ENCODE results near the gene CDK1. TPM values are rescaled to one million over a fixed set of nuclear protein-coding genes. Genes with fewer than 3 reads are reported as not detected.

The CDK1 gene
- total RNA-seq, 2 experiments from 2014 or later = 121 to 125 TPM

DNA sequence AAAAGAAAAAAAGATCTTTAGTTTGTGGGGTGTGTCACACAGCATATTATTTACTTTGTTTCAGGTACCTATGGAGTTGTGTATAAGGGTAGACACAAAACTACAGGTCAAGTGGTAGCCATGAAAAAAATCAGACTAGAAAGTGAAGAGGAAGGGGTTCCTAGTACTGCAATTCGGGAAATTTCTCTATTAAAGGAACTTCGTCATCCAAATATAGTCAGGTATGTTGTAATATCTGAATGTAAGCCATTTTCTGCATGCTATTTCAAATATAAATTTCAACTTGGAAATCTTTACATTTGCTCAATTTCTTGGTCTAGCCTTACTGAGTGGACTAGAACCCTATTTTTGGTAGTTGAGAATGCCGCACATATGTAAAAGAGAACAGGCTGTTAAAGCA is 6.4 kb downstream of the CDK1 start:
- DNase-seq = no peak
- H3K36me3 Mint-ChIP-seq (ENCODE audit: low read depth) = peaks cover 81% of the 10 kb centered on the region
- H3K4me1 Mint-ChIP-seq = peaks cover 83% of the 10 kb centered on the region
- POLR2A ChIA-PET = no interaction called here
- CTCF ChIA-PET = interaction anchor here (1.0 kb wide), 1 partner anchor 340 kb away, joined by 4 read pairs; no protein-coding TSS in a partner anchor
- no peaks in the 10 kb centered on the region for H3K9me3 Mint-ChIP-seq
- H3K27me3 Mint-ChIP-seq = no peaks in the 10 kb centered on the region
- no peak overlapping the region for H3K27ac Mint-ChIP-seq
- H3K4me3 Mint-ChIP-seq = no peak overlapping the region

- ChIA-PET CTCF (no interaction called here), POLR2A (interaction anchor here (3.7 kb wide), 1 partner anchor 9 kb away, joined by 16 read pairs; the partner anchor contains the start of gene CDK1)
- no peaks in the 10 kb centered on the region for H3K9me3 Mint-ChIP-seq
- no peak for DNase-seq
- no peak overlapping the region for H3K27ac Mint-ChIP-seq
- H3K27me3 Mint-ChIP-seq = no peaks in the 10 kb centered on the region
- no peak overlapping the region for H3K4me3 Mint-ChIP-seq
- peaks cover 74% of the 10 kb centered on the region for H3K4me1 Mint-ChIP-seq
- peaks cover 93% of the 10 kb centered on the region for H3K36me3 Mint-ChIP-seq (ENCODE audit: low read depth)
Observed at GRCh38 chr10:60788544-60788943, 10.3 kb downstream of the CDK1 start.

DNA sequence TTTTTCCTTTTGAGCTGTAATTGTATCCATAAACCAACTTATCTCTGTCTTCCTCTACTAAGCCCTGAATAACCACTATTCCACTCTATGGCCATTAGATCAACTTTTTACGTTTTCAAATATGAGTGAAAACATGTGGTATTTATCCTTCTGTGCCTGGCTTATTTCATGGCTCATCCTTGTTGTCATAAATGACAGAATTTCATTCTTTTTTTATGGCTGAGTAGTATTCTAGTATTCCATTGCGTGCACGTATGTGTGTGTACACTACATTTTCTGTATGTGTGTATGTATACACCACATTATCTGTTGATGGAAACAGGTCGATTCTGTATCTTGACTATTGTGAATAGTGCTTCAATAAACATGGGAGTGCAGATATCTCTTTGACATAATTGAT is 11.1 kb downstream of the CDK1 start:
- H3K27ac Mint-ChIP-seq = no peak overlapping the region
- H3K4me3 Mint-ChIP-seq = no peak overlapping the region
- no peak for DNase-seq
- no peaks in the 10 kb centered on the region for H3K9me3 Mint-ChIP-seq
- peaks cover 66% of the 10 kb centered on the region for H3K4me1 Mint-ChIP-seq
- peaks cover 91% of the 10 kb centered on the region for H3K36me3 Mint-ChIP-seq (ENCODE audit: low read depth)
- ChIA-PET CTCF (no interaction called here), POLR2A (interaction anchor here (3.7 kb wide), 1 partner anchor 10 kb away, joined by 16 read pairs; the partner anchor contains the start of gene CDK1)
- no peaks in the 10 kb centered on the region for H3K27me3 Mint-ChIP-seq

GRCh38 chr10:60794953-60795352 is 16.7 kb downstream of the CDK1 start:
- DNase-seq = no peak
- POLR2A ChIA-PET = interaction anchor here (3.2 kb wide), 1 partner anchor 16 kb away, joined by 14 read pairs; the partner anchor contains the start of gene CDK1
- Mint-ChIP-seq H3K9me3 (no peaks in the 10 kb centered on the region), H3K4me3 (no peak overlapping the region), H3K27ac (no peak overlapping the region), H3K4me1 (peaks cover 24% of the 10 kb centered on the region), H3K36me3 (ENCODE audit: low read depth) (peaks cover 75% of the 10 kb centered on the region), H3K27me3 (no peaks in the 10 kb centered on the region)
- CTCF ChIA-PET = interaction anchor here (1.4 kb wide), 1 partner anchor 22 kb away, joined by 4 read pairs; no protein-coding TSS in a partner anchor

DNA sequence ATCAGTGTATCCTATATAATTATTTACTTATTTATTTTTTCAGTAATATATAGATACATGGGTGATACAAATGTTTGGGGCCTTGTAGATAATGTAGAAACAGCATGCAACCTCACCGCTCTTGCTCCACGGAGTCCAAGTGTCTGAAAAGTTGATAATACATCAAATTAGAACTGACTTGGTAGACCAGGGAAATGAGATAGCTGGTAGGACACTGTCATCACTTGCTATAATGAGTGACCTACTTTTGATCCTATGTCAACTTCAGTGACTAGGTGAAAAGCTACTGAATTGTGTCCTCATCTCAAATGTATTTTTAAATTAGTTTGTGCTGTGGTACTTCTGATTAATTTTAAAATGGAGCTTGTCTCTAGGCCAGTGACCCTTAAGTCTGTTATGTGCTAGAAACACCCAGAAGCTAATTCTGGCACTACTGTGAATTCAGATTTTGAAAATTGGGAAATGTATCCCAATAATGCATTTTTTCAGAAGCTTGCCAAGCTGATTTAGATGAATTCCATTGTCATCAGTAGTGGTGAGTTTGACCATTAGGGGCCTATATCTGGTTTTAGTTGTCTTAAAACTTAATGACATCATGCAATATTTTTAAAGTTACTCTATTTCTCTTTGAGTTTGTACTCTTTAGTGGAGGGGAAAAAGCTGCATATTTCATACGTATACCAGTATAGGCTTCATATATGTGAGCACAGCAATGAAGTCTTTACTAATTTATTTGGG is 17.4 kb downstream of the CDK1 start:
- peaks cover 69% of the 10 kb centered on the region for H3K36me3 Mint-ChIP-seq (ENCODE audit: low read depth)
- no peaks in the 10 kb centered on the region for H3K27me3 Mint-ChIP-seq
- H3K4me1 Mint-ChIP-seq = peaks cover 18% of the 10 kb centered on the region
- ChIA-PET CTCF (interaction anchor here (1.1 to 1.5 kb wide), 2 partner anchors 21 to 27 kb away, joined by 3 read pairs; no protein-coding TSS in a partner anchor), POLR2A (interaction anchor here (3.2 kb wide), 1 partner anchor 17 kb away, joined by 14 read pairs; the partner anchor contains the start of gene CDK1)
- H3K27ac Mint-ChIP-seq = no peak overlapping the region
- no peak overlapping the region for H3K4me3 Mint-ChIP-seq
- DNase-seq = no peak
- H3K9me3 Mint-ChIP-seq = no peaks in the 10 kb centered on the region

GRCh38 chr10:60796481-60796880 is 18.2 kb downstream of the CDK1 start:
- Mint-ChIP-seq H3K4me1 (peaks cover 11% of the 10 kb centered on the region), H3K4me3 (no peak overlapping the region), H3K36me3 (ENCODE audit: low read depth) (peaks cover 60% of the 10 kb centered on the region), H3K9me3 (no peaks in the 10 kb centered on the region), H3K27me3 (no peaks in the 10 kb centered on the region), H3K27ac (no peak overlapping the region)
- DNase-seq = no peak
- CTCF ChIA-PET = interaction anchor here (1.1 to 1.5 kb wide), 2 partner anchors 21 to 28 kb away, joined by 3 read pairs; no protein-coding TSS in a partner anchor
- POLR2A ChIA-PET = interaction anchor here (3.2 kb wide), 1 partner anchor 18 kb away, joined by 14 read pairs; the partner anchor contains the start of gene CDK1

DNA sequence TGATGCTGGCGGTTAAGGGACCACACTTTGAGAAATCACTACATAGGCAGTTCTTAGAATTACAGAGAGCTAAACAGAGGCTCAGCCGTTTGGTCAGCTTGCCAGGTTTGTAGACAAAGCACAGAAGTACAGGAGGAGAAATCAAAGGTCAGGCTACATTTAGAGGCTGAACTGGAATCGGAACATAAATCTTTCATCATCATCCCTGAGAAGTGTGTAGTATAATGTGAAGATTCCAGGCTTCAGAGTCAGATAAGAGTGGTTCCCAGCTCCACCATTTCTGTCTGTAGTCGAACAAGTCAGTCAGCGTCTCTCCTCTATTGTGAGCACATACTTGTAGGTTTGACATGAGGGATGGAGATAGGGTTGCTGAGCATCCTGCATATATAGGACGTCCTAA is 18.9 kb downstream of the CDK1 start:
- Mint-ChIP-seq H3K4me3 (no peak overlapping the region), H3K27me3 (no peaks in the 10 kb centered on the region), H3K36me3 (ENCODE audit: low read depth) (peaks cover 55% of the 10 kb centered on the region), H3K27ac (no peak overlapping the region), H3K9me3 (no peaks in the 10 kb centered on the region), H3K4me1 (peaks cover 9% of the 10 kb centered on the region)
- ChIA-PET POLR2A (interaction anchor here (3.2 kb wide), 1 partner anchor 19 kb away, joined by 14 read pairs; the partner anchor contains the start of gene CDK1), CTCF (interaction anchor here (1.1 to 1.3 kb wide), 2 partner anchors 14 to 19 kb away, joined by 3 to 4 read pairs; partner anchors contain the start of gene CDK1)
- DNase-seq = no peak

GRCh38 chr10:60798031-60798430 is 19.8 kb downstream of the CDK1 start:
- H3K9me3 Mint-ChIP-seq = no peaks in the 10 kb centered on the region
- CTCF ChIA-PET = interaction anchor here (1.1 to 1.3 kb wide), 2 partner anchors 15 to 20 kb away, joined by 3 to 4 read pairs; partner anchors contain the start of gene CDK1
- DNase-seq = no peak
- no peaks in the 10 kb centered on the region for H3K27me3 Mint-ChIP-seq
- no peak overlapping the region for H3K4me3 Mint-ChIP-seq
- H3K36me3 Mint-ChIP-seq (ENCODE audit: low read depth) = peaks cover 47% of the 10 kb centered on the region
- POLR2A ChIA-PET = no interaction called here
- no peak overlapping the region for H3K27ac Mint-ChIP-seq
- H3K4me1 Mint-ChIP-seq = peaks cover 5% of the 10 kb centered on the region

DNA sequence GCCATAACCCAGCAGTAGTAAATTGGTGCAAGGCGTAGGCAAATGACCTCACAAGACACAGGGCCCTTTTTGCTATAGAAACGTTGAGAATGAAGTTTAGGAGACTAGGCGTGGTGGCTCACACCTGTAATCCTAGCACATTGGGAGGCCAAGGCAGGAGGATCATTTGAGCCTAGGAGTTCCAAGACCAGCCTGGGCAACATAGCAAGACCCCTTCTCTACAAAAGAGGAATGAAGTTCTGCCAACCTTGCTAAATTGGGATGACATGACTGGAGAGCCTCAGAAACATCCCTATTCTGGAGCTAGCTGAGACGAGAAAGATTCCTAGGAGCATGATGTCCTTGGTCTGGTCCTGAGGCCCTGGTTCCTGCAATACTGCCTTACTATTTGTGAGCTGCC is 20.6 kb downstream of the CDK1 start:
- Mint-ChIP-seq H3K27ac (no peak overlapping the region), H3K36me3 (ENCODE audit: low read depth) (peaks cover 43% of the 10 kb centered on the region), H3K4me1 (peaks cover 5% of the 10 kb centered on the region), H3K4me3 (no peak overlapping the region), H3K9me3 (no peaks in the 10 kb centered on the region), H3K27me3 (no peaks in the 10 kb centered on the region)
- ChIA-PET CTCF (no interaction called here), POLR2A (no interaction called here)
- no peak for DNase-seq

GRCh38 chr10:60799971-60800650 is 21.8 kb downstream of the CDK1 start:
- ChIA-PET POLR2A (no interaction called here), CTCF (no interaction called here)
- H3K4me1 Mint-ChIP-seq = peaks cover 2% of the 10 kb centered on the region
- peaks cover 35% of the 10 kb centered on the region for H3K36me3 Mint-ChIP-seq (ENCODE audit: low read depth)
- no peaks in the 10 kb centered on the region for H3K27me3 Mint-ChIP-seq
- no peak overlapping the region for H3K4me3 Mint-ChIP-seq
- no peak overlapping the region for H3K27ac Mint-ChIP-seq
- DNase-seq = no peak
- H3K9me3 Mint-ChIP-seq = no peaks in the 10 kb centered on the region

- Mint-ChIP-seq H3K4me3 (no peak overlapping the region), H3K36me3 (ENCODE audit: low read depth) (peaks cover 29% of the 10 kb centered on the region), H3K4me1 (peaks cover 2% of the 10 kb centered on the region), H3K27me3 (no peaks in the 10 kb centered on the region), H3K9me3 (no peaks in the 10 kb centered on the region), H3K27ac (no peak overlapping the region)
- POLR2A ChIA-PET = no interaction called here
- DNase-seq = no peak
- CTCF ChIA-PET = no interaction called here
Observed at GRCh38 chr10:60800918-60801317, 22.6 kb downstream of the CDK1 start.

DNA sequence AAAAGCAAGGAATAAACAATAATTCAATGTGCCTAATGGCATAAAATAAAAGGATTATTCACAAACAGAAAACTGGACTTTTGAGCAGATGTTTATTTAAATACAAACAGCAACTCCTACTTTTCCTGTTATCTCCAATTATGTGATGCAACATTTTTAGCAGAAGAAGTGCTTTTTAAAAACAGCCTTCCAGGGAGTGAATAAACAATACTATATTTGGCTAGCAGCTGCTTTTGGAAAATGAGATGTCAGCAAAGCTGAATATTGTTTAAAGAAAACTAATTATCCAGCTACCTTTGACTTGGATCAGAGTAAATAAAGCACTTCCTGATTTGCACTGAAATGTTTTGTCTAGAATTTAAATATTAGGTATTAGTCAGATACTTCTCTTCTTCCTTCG is 23.2 kb downstream of the CDK1 start:
- Mint-ChIP-seq H3K4me1 (peaks cover 2% of the 10 kb centered on the region), H3K27me3 (no peaks in the 10 kb centered on the region), H3K36me3 (ENCODE audit: low read depth) (peaks cover 27% of the 10 kb centered on the region), H3K9me3 (no peaks in the 10 kb centered on the region), H3K4me3 (no peak overlapping the region), H3K27ac (no peak overlapping the region)
- ChIA-PET POLR2A (no interaction called here), CTCF (no interaction called here)
- no peak for DNase-seq

DNA sequence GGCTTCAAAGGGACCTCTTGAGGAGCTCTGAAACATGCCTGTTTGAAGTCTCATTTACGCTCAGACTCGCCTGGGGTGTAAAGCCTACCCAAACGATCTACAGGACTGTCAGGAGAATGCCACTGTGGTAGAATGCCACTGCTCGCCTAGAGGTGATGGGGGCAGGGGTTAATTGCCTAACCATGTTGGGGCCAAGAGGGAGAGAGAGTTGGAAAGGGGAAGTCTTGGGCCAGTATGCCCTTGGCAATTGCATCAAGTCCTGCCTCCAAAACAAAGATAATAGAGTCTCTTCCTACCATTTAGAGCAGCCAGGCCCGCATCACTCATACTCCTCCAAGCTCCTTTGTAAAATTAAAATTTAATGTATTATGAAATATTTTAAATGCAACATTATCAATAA is 25.2 kb downstream of the CDK1 start:
- no peak for DNase-seq
- no peak overlapping the region for H3K27ac Mint-ChIP-seq
- no peaks in the 10 kb centered on the region for H3K4me1 Mint-ChIP-seq
- no peak overlapping the region for H3K4me3 Mint-ChIP-seq
- POLR2A ChIA-PET = no interaction called here
- CTCF ChIA-PET = no interaction called here
- no peaks in the 10 kb centered on the region for H3K27me3 Mint-ChIP-seq
- H3K36me3 Mint-ChIP-seq (ENCODE audit: low read depth) = peaks cover 14% of the 10 kb centered on the region
- no peaks in the 10 kb centered on the region for H3K9me3 Mint-ChIP-seq

Measured in activated CD4-positive, alpha-beta memory T cell treated with anti-CD3 and anti-CD28 coated beads, Interleukin-2, amount 10 ng/mL, durations not matched to agents 7 days and 5 days (primary cell).